ENCODE results near the gene LMBR1. TPM values are rescaled to one million over a fixed set of nuclear protein-coding genes. Genes with fewer than 3 reads are reported as not detected.

Gene LMBR1
- polyA plus RNA-seq, 1 donor from 2014 or later, result 68.9 TPM

DNA sequence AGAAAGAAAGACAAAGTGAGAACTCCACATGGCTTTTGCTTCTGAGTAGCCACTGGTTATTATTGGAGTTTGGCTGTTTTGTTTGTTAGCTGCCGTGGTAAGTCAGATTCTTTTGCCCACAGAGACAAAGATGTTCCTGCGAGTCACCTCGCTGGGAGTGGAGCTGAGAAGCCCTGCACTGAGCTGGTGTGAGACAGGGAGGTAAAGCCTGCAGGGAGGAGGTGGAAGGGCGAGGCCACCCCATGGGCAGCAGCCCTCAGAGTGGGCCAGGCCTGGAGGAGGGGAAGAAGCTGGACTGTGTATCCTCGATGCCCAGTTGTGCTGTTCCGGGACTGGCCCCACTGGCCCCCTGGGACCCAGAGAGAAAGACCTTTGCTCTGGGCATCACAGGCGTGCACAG lies 42.3 kb upstream of the LMBR1 start:
- no peaks in the 10 kb centered on the region for H3F3A ChIP-seq (ENCODE audit: insufficient read depth, low read length, poor library complexity, severe bottlenecking)
- H4K20me1 ChIP-seq (ENCODE audit: insufficient read depth), result no peaks in the 10 kb centered on the region
- H3K27me3 ChIP-seq (ENCODE audit: insufficient read depth, low read depth, low read length), result no peaks in the 10 kb centered on the region
- no peaks in the 10 kb centered on the region for H3K36me3 ChIP-seq (ENCODE audit: insufficient read depth, low read length)
- no peak overlapping the region for H3K27ac ChIP-seq (ENCODE audit: low read length)
- no peak for TF ChIP-seq EP300 (conservative IDR thresholded peaks at IDR 0.05; ENCODE audit: poor library complexity, severe bottlenecking)
- TF ChIP-seq, protein P1, sequence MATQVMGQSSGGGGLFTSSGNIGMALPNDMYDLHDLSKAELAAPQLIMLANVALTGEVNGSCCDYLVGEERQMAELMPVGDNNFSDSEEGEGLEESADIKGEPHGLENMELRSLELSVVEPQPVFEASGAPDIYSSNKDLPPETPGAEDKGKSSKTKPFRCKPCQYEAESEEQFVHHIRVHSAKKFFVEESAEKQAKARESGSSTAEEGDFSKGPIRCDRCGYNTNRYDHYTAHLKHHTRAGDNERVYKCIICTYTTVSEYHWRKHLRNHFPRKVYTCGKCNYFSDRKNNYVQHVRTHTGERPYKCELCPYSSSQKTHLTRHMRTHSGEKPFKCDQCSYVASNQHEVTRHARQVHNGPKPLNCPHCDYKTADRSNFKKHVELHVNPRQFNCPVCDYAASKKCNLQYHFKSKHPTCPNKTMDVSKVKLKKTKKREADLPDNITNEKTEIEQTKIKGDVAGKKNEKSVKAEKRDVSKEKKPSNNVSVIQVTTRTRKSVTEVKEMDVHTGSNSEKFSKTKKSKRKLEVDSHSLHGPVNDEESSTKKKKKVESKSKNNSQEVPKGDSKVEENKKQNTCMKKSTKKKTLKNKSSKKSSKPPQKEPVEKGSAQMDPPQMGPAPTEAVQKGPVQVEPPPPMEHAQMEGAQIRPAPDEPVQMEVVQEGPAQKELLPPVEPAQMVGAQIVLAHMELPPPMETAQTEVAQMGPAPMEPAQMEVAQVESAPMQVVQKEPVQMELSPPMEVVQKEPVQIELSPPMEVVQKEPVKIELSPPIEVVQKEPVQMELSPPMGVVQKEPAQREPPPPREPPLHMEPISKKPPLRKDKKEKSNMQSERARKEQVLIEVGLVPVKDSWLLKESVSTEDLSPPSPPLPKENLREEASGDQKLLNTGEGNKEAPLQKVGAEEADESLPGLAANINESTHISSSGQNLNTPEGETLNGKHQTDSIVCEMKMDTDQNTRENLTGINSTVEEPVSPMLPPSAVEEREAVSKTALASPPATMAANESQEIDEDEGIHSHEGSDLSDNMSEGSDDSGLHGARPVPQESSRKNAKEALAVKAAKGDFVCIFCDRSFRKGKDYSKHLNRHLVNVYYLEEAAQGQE (IDR thresholded peaks at IDR 0.05; ENCODE audit: borderline replicate concordance), result no peak
- TF ChIP-seq EZH2 (IDR thresholded peaks at IDR 0.05; ENCODE audit: borderline replicate concordance, insufficient read depth, low read length, poor library complexity, severe bottlenecking), result no peak
- TF ChIP-seq RAD21 (conservative IDR thresholded peaks at IDR 0.05), result no peak
- TF ChIP-seq TAF1 (IDR thresholded peaks at IDR 0.05; ENCODE audit: low read depth), result no peak
- TF ChIP-seq SMC3 (conservative IDR thresholded peaks at IDR 0.05; ENCODE audit: poor library complexity), result no peak
- no peak for TF ChIP-seq MXI1 (conservative IDR thresholded peaks at IDR 0.05; ENCODE audit: poor library complexity, severe bottlenecking)
- TF ChIP-seq, protein P2, sequence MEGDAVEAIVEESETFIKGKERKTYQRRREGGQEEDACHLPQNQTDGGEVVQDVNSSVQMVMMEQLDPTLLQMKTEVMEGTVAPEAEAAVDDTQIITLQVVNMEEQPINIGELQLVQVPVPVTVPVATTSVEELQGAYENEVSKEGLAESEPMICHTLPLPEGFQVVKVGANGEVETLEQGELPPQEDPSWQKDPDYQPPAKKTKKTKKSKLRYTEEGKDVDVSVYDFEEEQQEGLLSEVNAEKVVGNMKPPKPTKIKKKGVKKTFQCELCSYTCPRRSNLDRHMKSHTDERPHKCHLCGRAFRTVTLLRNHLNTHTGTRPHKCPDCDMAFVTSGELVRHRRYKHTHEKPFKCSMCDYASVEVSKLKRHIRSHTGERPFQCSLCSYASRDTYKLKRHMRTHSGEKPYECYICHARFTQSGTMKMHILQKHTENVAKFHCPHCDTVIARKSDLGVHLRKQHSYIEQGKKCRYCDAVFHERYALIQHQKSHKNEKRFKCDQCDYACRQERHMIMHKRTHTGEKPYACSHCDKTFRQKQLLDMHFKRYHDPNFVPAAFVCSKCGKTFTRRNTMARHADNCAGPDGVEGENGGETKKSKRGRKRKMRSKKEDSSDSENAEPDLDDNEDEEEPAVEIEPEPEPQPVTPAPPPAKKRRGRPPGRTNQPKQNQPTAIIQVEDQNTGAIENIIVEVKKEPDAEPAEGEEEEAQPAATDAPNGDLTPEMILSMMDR (IDR thresholded peaks at IDR 0.05; ENCODE audit: poor library complexity, severe bottlenecking), result no peak
- no peak for TF ChIP-seq POLR2AphosphoS5 (IDR thresholded peaks at IDR 0.05)
- H3K9ac ChIP-seq (ENCODE audit: low read length), result no peak overlapping the region
- no peak overlapping the region for H3K4me3 ChIP-seq (ENCODE audit: low read length)
- H3K9me2 ChIP-seq (ENCODE audit: insufficient read depth, low read length), result no peaks in the 10 kb centered on the region
- no peak overlapping the region for H2AFZ ChIP-seq (ENCODE audit: low read depth, low read length)
- H3K4me2 ChIP-seq (ENCODE audit: low read length), result no peak overlapping the region
- no peaks in the 10 kb centered on the region for H3K79me2 ChIP-seq (replicated peaks; ENCODE audit: insufficient read depth, low read length)
- no peaks in the 10 kb centered on the region for H3K9me3 ChIP-seq (ENCODE audit: low read length)

DNA sequence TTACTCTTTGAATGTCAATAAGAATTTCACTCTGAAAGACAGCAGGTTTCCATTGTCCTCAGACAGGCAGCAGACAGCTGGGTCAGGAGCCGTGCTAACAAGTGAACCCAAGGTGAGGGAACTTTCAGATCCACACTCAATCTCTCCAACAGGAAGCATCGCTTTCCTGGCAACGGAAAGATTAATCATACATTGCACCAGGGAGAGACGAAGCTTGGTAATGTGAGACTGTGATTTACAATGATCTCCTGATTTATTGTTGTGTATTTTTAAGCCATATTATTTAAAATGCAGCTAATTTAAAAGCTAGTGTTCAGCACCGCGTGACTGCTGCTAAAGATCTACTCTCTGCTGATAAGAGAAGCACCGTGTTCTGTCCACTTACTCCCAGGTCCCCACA lies 39.0 kb upstream of the LMBR1 start:
- Histone ChIP-seq H2AFZ (ENCODE audit: low read depth, low read length) (no peak overlapping the region), H3K9me2 (ENCODE audit: insufficient read depth, low read length) (no peaks in the 10 kb centered on the region), H3K9me3 (ENCODE audit: low read length) (no peaks in the 10 kb centered on the region), H3K27ac (ENCODE audit: low read length) (no peak overlapping the region), H3K9ac (ENCODE audit: low read length) (no peak overlapping the region), H3K79me2 (replicated peaks; ENCODE audit: insufficient read depth, low read length) (no peaks in the 10 kb centered on the region), H3K4me3 (ENCODE audit: low read length) (no peak overlapping the region), H3K4me2 (ENCODE audit: low read length) (no peak overlapping the region), H4K20me1 (ENCODE audit: insufficient read depth) (no peaks in the 10 kb centered on the region), H3K36me3 (ENCODE audit: insufficient read depth, low read length) (no peaks in the 10 kb centered on the region), H3K27me3 (ENCODE audit: insufficient read depth, low read depth, low read length) (no peaks in the 10 kb centered on the region), H3F3A (ENCODE audit: insufficient read depth, low read length, poor library complexity, severe bottlenecking) (no peaks in the 10 kb centered on the region)
- TF ChIP-seq POLR2AphosphoS5 (IDR thresholded peaks at IDR 0.05), result no peak
- no peak for TF ChIP-seq RAD21 (conservative IDR thresholded peaks at IDR 0.05)
